Karpas-422 (cell line): ENCODE data around the gene APRT. TPM values are rescaled to one million over a fixed set of nuclear protein-coding genes. Genes with fewer than 3 reads are reported as not detected.
A peak's percentile ranks its signal among the peaks of the same experiment; 100 is the strongest.

Experiments
- DNase-seq: peaks from one replicate; pipeline ENCODE4 v3.0.0-alpha.2; 2015
- H2AFZ ChIP-seq: fragments of 200-600 bp; sonication (generic); 2 replicates; pipeline ENCODE4 v1.6.1; 2014; ENCODE audit warnings: antibody characterized with exemption, low read length, mixed read lengths
- H3K27ac ChIP-seq: fragments of 200-600 bp; sonication (generic); 2 replicates; pipeline ENCODE4 v1.5.1; 2014; ENCODE audit warnings: mild to moderate bottlenecking, low read length, moderate library complexity
- H3K27me3 ChIP-seq: fragments of 200-600 bp; sonication (generic); 2 replicates; pipeline ENCODE4 v1.6.1; 2014; ENCODE audit warnings: low read length, mixed read lengths
- H3K36me3 ChIP-seq: fragments of 200-600 bp; sonication (generic); 2 replicates; pipeline ENCODE4 v1.6.1; 2014; ENCODE audit warnings: low read length, mixed read lengths; ENCODE audit not compliant: insufficient read depth
- H3K4me1 ChIP-seq: fragments of 200-600 bp; sonication (generic); 2 replicates; pipeline ENCODE4 v1.6.1; 2014; ENCODE audit warnings: mild to moderate bottlenecking, low read length, mixed read lengths
- H3K4me2 ChIP-seq: fragments of 200-600 bp; sonication (generic); 2 replicates; pipeline ENCODE4 v1.6.1; 2014; ENCODE audit warnings: low read length, low read depth, mild to moderate bottlenecking; ENCODE audit not compliant: poor library complexity, severe bottlenecking
- H3K4me3 ChIP-seq: fragments of 200-600 bp; sonication (generic); 2 replicates; pipeline ENCODE4 v1.5.1; 2014; ENCODE audit warnings: mild to moderate bottlenecking, antibody characterized with exemption, low read length, mixed read lengths
- H3K79me2 ChIP-seq: fragments of 200-600 bp; sonication (generic); 2 replicates; pipeline ENCODE4 v1.6.1; 2014; ENCODE audit warnings: mild to moderate bottlenecking, low read length, mixed read lengths
- H3K9ac ChIP-seq: fragments of 200-600 bp; sonication (generic); 2 replicates; pipeline ENCODE4 v1.6.0; 2014; ENCODE audit warnings: low read length
- H3K9me2 ChIP-seq: fragments of 200-600 bp; sonication (generic), shearing (Covaris generic); replicated peaks from 2 replicates; pipeline ENCODE4 v1.6.0; 2014; ENCODE audit warnings: mild to moderate bottlenecking, low read length, moderate library complexity; ENCODE audit not compliant: insufficient read depth
- H3K9me3 ChIP-seq: fragments of 300-700, 200-600 bp; sonication (generic); 2 replicates; pipeline ENCODE4 v1.6.1; 2014; ENCODE audit warnings: low read length, mixed read lengths
- H4K20me1 ChIP-seq: fragments of 200-600 bp; sonication (generic); 2 replicates; pipeline ENCODE4 v1.6.1; 2014; ENCODE audit warnings: mild to moderate bottlenecking, antibody characterized with exemption, low read length, low read depth; ENCODE audit not compliant: insufficient read depth
- total RNA-seq: library from RNA; depleted of rRNA; stranded (reverse); fragments of >200 nt; shearing (Covaris generic); gene quantifications from 2 replicates; pipeline ENCODE4 v1.2.3, GENCODE V29; 2014; ENCODE audit warnings: low replicate concordance

The APRT gene
- total RNA-seq, 1 experiment from 2014 or later = 193 TPM

- Histone ChIP-seq H3K9me3 (no peaks in the 10 kb centered on the region), H3K36me3 (no peaks in the 10 kb centered on the region), H3K4me1 (no peaks in the 10 kb centered on the region), H3K27me3 (no peaks in the 10 kb centered on the region), H3K9ac (no peak overlapping the region), H3K4me2 (no peak overlapping the region), H3K27ac (no peak overlapping the region), H3K79me2 (no peaks in the 10 kb centered on the region), H4K20me1 (no peaks in the 10 kb centered on the region), H3K4me3 (no peak overlapping the region), H3K9me2 (no peaks in the 10 kb centered on the region), H2AFZ (no peak overlapping the region)
- DNase-seq = no peak
Observed at GRCh38 chr16:88822281-88823040, 10.7 kb upstream of the APRT start.

- DNase-seq = peak; percentile 69
Observed at GRCh38 chr16:88821168-88821850, 9.6 kb upstream of the APRT start.

GRCh38 chr16:88820385-88821025, 8.8 kb upstream of the APRT start:
- Histone ChIP-seq H2AFZ (no peak overlapping the region), H3K27ac (no peak overlapping the region), H3K36me3 (no peaks in the 10 kb centered on the region), H3K27me3 (no peaks in the 10 kb centered on the region), H3K4me2 (no peak overlapping the region), H3K4me3 (no peak overlapping the region), H4K20me1 (no peaks in the 10 kb centered on the region), H3K9me2 (no peaks in the 10 kb centered on the region), H3K79me2 (no peaks in the 10 kb centered on the region), H3K9ac (no peak overlapping the region), H3K9me3 (no peaks in the 10 kb centered on the region), H3K4me1 (no peaks in the 10 kb centered on the region)
- no peak for DNase-seq

More at GRCh38 chr16:88821168-88821850, 9.6 kb upstream of the APRT start:
- no peaks in the 10 kb centered on the region for H3K4me1 ChIP-seq
- no peak overlapping the region for H3K9ac ChIP-seq
- H3K9me2 ChIP-seq = no peaks in the 10 kb centered on the region
- no peaks in the 10 kb centered on the region for H3K27me3 ChIP-seq
- H4K20me1 ChIP-seq = no peaks in the 10 kb centered on the region
- H3K4me2 ChIP-seq = no peak overlapping the region
- H3K4me3 ChIP-seq = no peak overlapping the region
- no peaks in the 10 kb centered on the region for H3K36me3 ChIP-seq
- H3K9me3 ChIP-seq = no peaks in the 10 kb centered on the region
- no peak overlapping the region for H2AFZ ChIP-seq
- no peaks in the 10 kb centered on the region for H3K79me2 ChIP-seq
- H3K27ac ChIP-seq = no peak overlapping the region

GRCh38 chr16:88819126-88819525, 7.4 kb upstream of the APRT start:
- Histone ChIP-seq H3K36me3 (no peaks in the 10 kb centered on the region), H3K9ac (no peak overlapping the region), H3K79me2 (no peaks in the 10 kb centered on the region), H3K27me3 (no peaks in the 10 kb centered on the region), H3K4me1 (no peaks in the 10 kb centered on the region), H3K9me2 (no peaks in the 10 kb centered on the region), H4K20me1 (no peaks in the 10 kb centered on the region), H3K4me3 (no peak overlapping the region), H3K9me3 (no peaks in the 10 kb centered on the region), H2AFZ (no peak overlapping the region), H3K27ac (no peak overlapping the region), H3K4me2 (no peak overlapping the region)
- DNase-seq = no peak

GRCh38 chr16:88818575-88818874, 6.8 kb upstream of the APRT start:
- H3K9ac ChIP-seq = no peak overlapping the region
- no peaks in the 10 kb centered on the region for H3K9me3 ChIP-seq

GRCh38 chr16:88817785-88818574, 6.3 kb upstream of the APRT start:
- H3K9me3 ChIP-seq = no peaks in the 10 kb centered on the region
- H3K36me3 ChIP-seq = no peaks in the 10 kb centered on the region
- H3K4me1 ChIP-seq = no peaks in the 10 kb centered on the region
- no peak overlapping the region for H3K9ac ChIP-seq
- H3K27ac ChIP-seq = no peak overlapping the region
- DNase-seq = no peak
- H3K4me2 ChIP-seq = no peak overlapping the region
- H3K79me2 ChIP-seq = no peaks in the 10 kb centered on the region
- H2AFZ ChIP-seq = no peak overlapping the region
- H3K27me3 ChIP-seq = no peaks in the 10 kb centered on the region
- no peaks in the 10 kb centered on the region for H3K9me2 ChIP-seq
- no peak overlapping the region for H3K4me3 ChIP-seq
- 0 out of 2 replicates have a peak, but pooled peaks cover 6% of the 10 kb centered on the region for H4K20me1 ChIP-seq

More at GRCh38 chr16:88818575-88818874, 6.8 kb upstream of the APRT start:
- 0 out of 2 replicates have a peak, but pooled peaks cover 6% of the 10 kb centered on the region for H4K20me1 ChIP-seq
- H3K4me3 ChIP-seq = no peak overlapping the region
- no peaks in the 10 kb centered on the region for H3K79me2 ChIP-seq
- no peaks in the 10 kb centered on the region for H3K9me2 ChIP-seq
- no peak for DNase-seq
- no peaks in the 10 kb centered on the region for H3K4me1 ChIP-seq
- H3K27me3 ChIP-seq = no peaks in the 10 kb centered on the region
- H3K27ac ChIP-seq = no peak overlapping the region
- no peak overlapping the region for H3K4me2 ChIP-seq
- H3K36me3 ChIP-seq = no peaks in the 10 kb centered on the region
- no peak overlapping the region for H2AFZ ChIP-seq

GRCh38 chr16:88816736-88817535, 5.2 kb upstream of the APRT start:
- Histone ChIP-seq H3K4me3 (no peak overlapping the region), H3K9me3 (peaks cover 3% of the 10 kb centered on the region), H3K9ac (no peak overlapping the region), H3K36me3 (no peaks in the 10 kb centered on the region), H3K4me1 (peaks cover 2% of the 10 kb centered on the region), H3K27ac (no peak overlapping the region), H3K9me2 (no peaks in the 10 kb centered on the region), H3K79me2 (no peaks in the 10 kb centered on the region), H2AFZ (no peak overlapping the region), H3K27me3 (no peaks in the 10 kb centered on the region), H3K4me2 (no peak overlapping the region), H4K20me1 (0 out of 2 replicates have a peak, but pooled peaks cover 11% of the 10 kb centered on the region)
- DNase-seq = no peak
